HL-60 (cell line): Measurements from ENCODE around the gene C19orf81.

Experiments used
- DNase-seq, 2 experiments: peaks; one replicate each; pipeline ENCODE4 v3.0.0-alpha.2; 2010 to 2020; ENCODE audit warnings: low read depth in 1 of 2, low spot score in 1 of 2
- H3K27ac ChIP-seq: fragments of 250-450 bp; sonication (Bioruptor Pico); replicated peaks from 2 replicates; pipeline ENCODE4 v1.5.1; 2020; ENCODE audit warnings: mild to moderate bottlenecking, moderate library complexity
- H3K27me3 ChIP-seq: fragments of 250-450 bp; sonication (Bioruptor Pico); 2 replicates; pipeline ENCODE4 v1.5.1; 2021; ENCODE audit warnings: mild to moderate bottlenecking, moderate library complexity; ENCODE audit not compliant: insufficient read depth, poor library complexity, severe bottlenecking
- H3K4me3 ChIP-seq: replicated peaks from 2 replicates; pipeline ENCODE4 v1.5.1; 2011; ENCODE audit warnings: mild to moderate bottlenecking, control low read depth, low read length; ENCODE audit not compliant: insufficient read depth
- GABPA ChIP-seq: IDR thresholded peaks from 2 replicates; pipeline ENCODE4 v1.6.1; 2012; ENCODE audit warnings: low read depth
- POLR2AphosphoS5 ChIP-seq: IDR thresholded peaks from 2 replicates; pipeline ENCODE4 v1.6.1; 2012; ENCODE audit warnings: low read depth
- SPI1 ChIP-seq: IDR thresholded peaks from 2 replicates; pipeline ENCODE4 v1.6.1; 2012; ENCODE audit warnings: low read depth, mild to moderate bottlenecking, borderline replicate concordance
- TF ChIP-seq, protein P1 (sequence below): IDR thresholded peaks from 2 replicates; pipeline ENCODE4 v1.6.1; 2012; ENCODE audit warnings: low read depth; ENCODE audit not compliant: insufficient replicate concordance
- TF ChIP-seq, protein P2 (sequence below): IDR thresholded peaks from one replicate; pipeline ENCODE4 v1.5.1; 2011; ENCODE audit warnings: low read length, control low read depth, inconsistent platforms; ENCODE audit not compliant: insufficient read depth

C19orf81 gene

DNA sequence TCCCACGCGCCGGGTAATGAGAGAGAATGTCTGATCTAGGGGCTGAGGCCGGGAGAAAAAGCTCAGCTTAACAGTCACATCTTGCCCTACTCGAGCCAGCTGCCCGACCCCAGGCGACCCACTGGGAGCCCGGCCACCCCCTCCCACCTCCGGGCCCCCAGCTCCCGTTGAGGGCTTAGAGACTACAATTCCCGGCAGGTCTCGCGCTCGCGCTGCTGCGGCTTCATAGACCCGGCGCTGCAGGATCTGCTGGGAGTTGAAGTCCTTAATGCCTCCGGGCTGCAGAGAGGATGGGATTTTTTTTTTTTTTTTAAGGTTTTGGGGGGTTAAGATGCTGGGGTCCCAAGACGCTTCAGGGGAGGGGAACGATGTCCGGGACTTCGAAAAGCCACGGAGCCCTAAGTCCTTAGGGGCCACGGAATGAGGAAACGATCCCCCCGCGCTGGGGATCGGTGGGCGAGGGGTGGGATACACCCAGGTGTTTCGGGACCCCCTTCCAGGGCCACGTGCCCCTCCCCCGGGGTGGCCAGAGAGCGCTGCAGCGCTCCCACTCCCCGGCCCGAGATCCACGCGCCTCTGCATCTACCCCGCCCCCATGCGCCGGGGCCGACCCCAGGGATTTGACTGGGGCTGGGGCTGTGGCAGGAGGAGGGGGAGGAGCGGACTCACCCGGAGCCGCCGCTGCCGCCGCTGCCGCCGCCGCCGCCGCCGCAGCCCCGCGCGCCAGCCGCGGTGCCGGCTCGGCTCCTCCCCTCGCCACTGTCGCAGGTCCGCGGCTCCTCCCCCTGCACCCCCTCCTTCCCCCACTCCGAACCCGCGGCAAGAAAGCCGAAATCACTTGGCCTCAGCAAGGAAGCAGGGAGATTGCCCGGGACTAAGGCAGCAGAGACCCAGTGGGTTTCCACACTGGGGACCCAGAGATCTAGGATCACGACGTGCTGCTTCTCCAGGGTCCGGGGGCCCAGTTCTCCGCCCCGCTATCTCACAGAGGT lies 9.8 kb upstream of the C19orf81 start, which contains the start of gene SYT3:
SYT3 (minus strand) TSS at position 761 of the 992 bp plus-strand sequence. CDS start 2,470 bp downstream, outside the sequence.
- TF ChIP-seq GABPA (no peak), POLR2AphosphoS5 (no peak), SPI1 (no peak)
- TF ChIP-seq, protein P1, sequence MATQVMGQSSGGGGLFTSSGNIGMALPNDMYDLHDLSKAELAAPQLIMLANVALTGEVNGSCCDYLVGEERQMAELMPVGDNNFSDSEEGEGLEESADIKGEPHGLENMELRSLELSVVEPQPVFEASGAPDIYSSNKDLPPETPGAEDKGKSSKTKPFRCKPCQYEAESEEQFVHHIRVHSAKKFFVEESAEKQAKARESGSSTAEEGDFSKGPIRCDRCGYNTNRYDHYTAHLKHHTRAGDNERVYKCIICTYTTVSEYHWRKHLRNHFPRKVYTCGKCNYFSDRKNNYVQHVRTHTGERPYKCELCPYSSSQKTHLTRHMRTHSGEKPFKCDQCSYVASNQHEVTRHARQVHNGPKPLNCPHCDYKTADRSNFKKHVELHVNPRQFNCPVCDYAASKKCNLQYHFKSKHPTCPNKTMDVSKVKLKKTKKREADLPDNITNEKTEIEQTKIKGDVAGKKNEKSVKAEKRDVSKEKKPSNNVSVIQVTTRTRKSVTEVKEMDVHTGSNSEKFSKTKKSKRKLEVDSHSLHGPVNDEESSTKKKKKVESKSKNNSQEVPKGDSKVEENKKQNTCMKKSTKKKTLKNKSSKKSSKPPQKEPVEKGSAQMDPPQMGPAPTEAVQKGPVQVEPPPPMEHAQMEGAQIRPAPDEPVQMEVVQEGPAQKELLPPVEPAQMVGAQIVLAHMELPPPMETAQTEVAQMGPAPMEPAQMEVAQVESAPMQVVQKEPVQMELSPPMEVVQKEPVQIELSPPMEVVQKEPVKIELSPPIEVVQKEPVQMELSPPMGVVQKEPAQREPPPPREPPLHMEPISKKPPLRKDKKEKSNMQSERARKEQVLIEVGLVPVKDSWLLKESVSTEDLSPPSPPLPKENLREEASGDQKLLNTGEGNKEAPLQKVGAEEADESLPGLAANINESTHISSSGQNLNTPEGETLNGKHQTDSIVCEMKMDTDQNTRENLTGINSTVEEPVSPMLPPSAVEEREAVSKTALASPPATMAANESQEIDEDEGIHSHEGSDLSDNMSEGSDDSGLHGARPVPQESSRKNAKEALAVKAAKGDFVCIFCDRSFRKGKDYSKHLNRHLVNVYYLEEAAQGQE, result no peak
- TF ChIP-seq, protein P2, sequence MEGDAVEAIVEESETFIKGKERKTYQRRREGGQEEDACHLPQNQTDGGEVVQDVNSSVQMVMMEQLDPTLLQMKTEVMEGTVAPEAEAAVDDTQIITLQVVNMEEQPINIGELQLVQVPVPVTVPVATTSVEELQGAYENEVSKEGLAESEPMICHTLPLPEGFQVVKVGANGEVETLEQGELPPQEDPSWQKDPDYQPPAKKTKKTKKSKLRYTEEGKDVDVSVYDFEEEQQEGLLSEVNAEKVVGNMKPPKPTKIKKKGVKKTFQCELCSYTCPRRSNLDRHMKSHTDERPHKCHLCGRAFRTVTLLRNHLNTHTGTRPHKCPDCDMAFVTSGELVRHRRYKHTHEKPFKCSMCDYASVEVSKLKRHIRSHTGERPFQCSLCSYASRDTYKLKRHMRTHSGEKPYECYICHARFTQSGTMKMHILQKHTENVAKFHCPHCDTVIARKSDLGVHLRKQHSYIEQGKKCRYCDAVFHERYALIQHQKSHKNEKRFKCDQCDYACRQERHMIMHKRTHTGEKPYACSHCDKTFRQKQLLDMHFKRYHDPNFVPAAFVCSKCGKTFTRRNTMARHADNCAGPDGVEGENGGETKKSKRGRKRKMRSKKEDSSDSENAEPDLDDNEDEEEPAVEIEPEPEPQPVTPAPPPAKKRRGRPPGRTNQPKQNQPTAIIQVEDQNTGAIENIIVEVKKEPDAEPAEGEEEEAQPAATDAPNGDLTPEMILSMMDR, result no peak
- DNase-seq, result no peak
- Histone ChIP-seq H3K27me3 (peaks cover 20% of the 10 kb centered on the region), H3K27ac (no peak within 1 kb of the TSS), H3K4me3 (no peak within 1 kb of the TSS)

DNA sequence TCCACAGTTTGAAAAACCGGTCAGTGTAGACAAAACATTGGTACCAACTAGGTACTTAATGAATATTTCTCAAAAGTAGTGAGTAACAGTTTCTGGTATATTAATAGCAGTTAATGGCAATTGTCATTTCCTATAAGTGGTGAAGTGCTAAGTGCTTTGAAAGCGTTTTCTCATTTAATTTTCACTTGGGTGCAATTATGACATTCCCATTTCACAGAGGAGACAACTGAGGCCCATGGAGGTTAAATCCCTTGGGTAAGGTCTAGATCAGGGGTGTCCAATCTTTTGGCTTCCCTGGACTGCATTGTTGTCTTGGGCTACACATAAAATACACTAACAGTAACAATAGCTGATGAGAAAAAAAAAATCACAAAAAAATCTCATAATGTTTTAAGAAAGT lies 8.9 kb upstream of the C19orf81 start:
- H3K27ac ChIP-seq, result no peak overlapping the region
- H3K4me3 ChIP-seq, result no peak overlapping the region
- TF ChIP-seq GABPA (no peak), SPI1 (no peak), POLR2AphosphoS5 (no peak)
- TF ChIP-seq, protein P1, result no peak
- TF ChIP-seq, protein P2, result no peak
- peaks cover 20% of the 10 kb centered on the region for H3K27me3 ChIP-seq
- DNase-seq, result no peak

DNA sequence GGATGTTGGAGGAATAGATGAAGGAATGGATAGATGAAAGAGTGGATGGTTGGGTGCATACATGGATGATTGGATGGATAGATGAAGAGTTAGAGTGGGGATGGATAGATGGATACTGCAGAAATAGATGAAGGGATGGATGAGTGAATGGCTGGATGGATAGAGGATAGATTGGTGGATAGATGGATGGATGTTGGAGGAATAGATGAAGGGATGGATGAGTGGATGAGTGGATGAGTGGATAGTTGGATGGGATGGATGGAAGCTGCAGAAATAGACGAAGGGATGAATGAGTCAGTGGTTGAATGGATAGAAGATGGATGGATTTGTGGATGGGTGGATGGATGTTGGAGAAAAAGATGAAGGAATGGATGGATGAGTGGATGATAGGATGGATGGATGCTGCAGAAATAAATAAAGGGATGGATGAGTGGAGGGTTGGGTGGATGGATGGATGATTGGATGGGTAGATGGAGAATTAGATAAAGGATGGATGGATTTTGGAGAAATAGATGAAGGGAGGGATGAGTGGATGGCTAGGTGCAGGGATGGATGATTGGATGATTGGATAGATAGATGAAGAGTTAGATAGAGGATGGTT lies 4.8 kb upstream of the C19orf81 start:
- H3K4me3 ChIP-seq, result no peak overlapping the region
- DNase-seq, result no peak
- H3K27ac ChIP-seq, result no peak overlapping the region
- TF ChIP-seq, protein P1, result no peak
- TF ChIP-seq, protein P2, result no peak
- TF ChIP-seq SPI1, result no peak
- H3K27me3 ChIP-seq, result peaks cover 9% of the 10 kb centered on the region
